Spleen (tissue), 11 donors: Measurements from ENCODE around the gene SNRPA1. TPM values are rescaled to one million over a fixed set of nuclear protein-coding genes. Genes with fewer than 3 reads are reported as not detected.

ENCODE experiments used
- DNase-seq: peaks from one replicate; pipeline ENCODE4 v3.0.0-alpha.2; 2020
- H3K27ac ChIP-seq, 8 donors: fragments of 200-600 bp; sonication (generic) in 7 of 8; 1 replicate in 4 of 8; 2 replicates in 4 of 8; pipeline versions ENCODE4 v1.5.0 to v1.8.0; 2016 to 2021; ENCODE audit warnings: inconsistent platforms in 4 of 8, mild to moderate bottlenecking in 4 of 8, moderate library complexity in 1 of 8
- H3K27me3 ChIP-seq, 7 donors: fragments of 200-600 bp; sonication (generic) in 6 of 7; replicated peaks in 1 of 7; 1 replicate in 4 of 7; 2 replicates in 3 of 7; pipeline versions ENCODE4 v1.5.0 to v1.8.0; 2016 to 2021; ENCODE audit warnings: inconsistent platforms in 3 of 7, mild to moderate bottlenecking in 1 of 7
- H3K36me3 ChIP-seq, 6 donors: fragments of 200-600 bp; sonication (generic) in 5 of 6; 1 replicate in 4 of 6; 2 replicates in 2 of 6; pipeline versions ENCODE4 v1.5.0 to v1.8.0; 2016 to 2021; ENCODE audit warnings: inconsistent platforms in 2 of 6
- H3K4me1 ChIP-seq, 6 donors: fragments of 200-600 bp; sonication (generic) in 5 of 6; 1 replicate in 3 of 6; 2 replicates in 3 of 6; pipeline versions ENCODE4 v1.5.0 to v1.8.0; 2016 to 2021; ENCODE audit warnings: inconsistent platforms in 3 of 6
- H3K4me3 ChIP-seq, 8 donors: fragments of 200-600 bp; sonication (generic) in 7 of 8; 1 replicate in 4 of 8; 2 replicates in 4 of 8; pipeline versions ENCODE4 v1.5.0 to v1.8.0; 2016 to 2021; ENCODE audit warnings: inconsistent platforms in 4 of 8, mild to moderate bottlenecking in 4 of 8, moderate library complexity in 2 of 8
- H3K9me3 ChIP-seq, 8 donors: fragments of 200-600 bp; sonication (generic) in 7 of 8; 1 replicate in 4 of 8; 2 replicates in 4 of 8; pipeline versions ENCODE4 v1.5.0 to v1.8.0; 2016 to 2021; ENCODE audit warnings: inconsistent platforms in 4 of 8
- CTCF ChIP-seq, 11 experiments: fragments of 200-600 bp in 7 of 11; fragments of 450-650 bp in 4 of 11; sonication (generic) in 4 of 11; IDR thresholded peaks in 8 of 11; conservative IDR thresholded peaks in 3 of 11; 1 replicate in 7 of 11; 2 replicates in 4 of 11; pipeline versions ENCODE4 v1.4.0 to v1.8.0; 2016 to 2021; ENCODE audit warnings: antibody characterized with exemption in 11 of 11, inconsistent platforms in 4 of 11, mild to moderate bottlenecking in 1 of 11
- POLR2A ChIP-seq, 3 donors: fragments of 450-650 bp; IDR thresholded peaks; one replicate each; pipeline ENCODE4 v1.5.1; 2017; ENCODE audit warnings: antibody characterized with exemption in 3 of 3, mild to moderate bottlenecking in 1 of 3
- POLR2AphosphoS5 ChIP-seq, 3 donors: sonication (generic); formaldehyde crosslinking; IDR thresholded peaks; one replicate each; pipeline ENCODE4 v1.5.1; 2017; ENCODE audit warnings: antibody characterized with exemption in 3 of 3
- WGBS, 5 donors: extraction: QIAGEN DNeasy Blood & Tissue Kit in 3 of 5; methylation state at CpG; one replicate each; pipeline versions ENCODE4 v1.1.5 to v1.1.7; 2013 to 2018; 5-methylcytosine and 5-hydroxymethylcytosine counted together
- intact Hi-C: fragments of 100-400 bp; cut with DNase I; formaldehyde crosslinking; loops from one replicate; pipeline ENCODE4 v1.15.0; 2023; ENCODE audit warnings: low total_unique reads
- polyA plus RNA-seq, 3 donors: library from polyadenylated mRNA; stranded (reverse); fragments of 200-250 nt; gene quantifications; one replicate each; pipeline ENCODE4 v1.2.1, GENCODE V29; 2013
- total RNA-seq, 7 donors: library from RNA; depleted of rRNA in 3 of 7; stranded (reverse); fragments of >200 nt in 3 of 7; fragmentation: NEBNext Ultra II Directional in 4 of 7; extraction: Animal tissue kit (Norgen Biotek cat#: 25700) in 4 of 7; gene quantifications; one replicate each; pipeline versions ENCODE4 v1.1.0 to v1.2.1, GENCODE V29; 2016 to 2021
- donor health status: healthy with polysubstance abuse.
- donor health status: DM: no; HTN: no; CAD: no; lungs with moderate emphysema.
- donor health status: DM: no; HTN: no; CAD: no.
- donor health status: Bipolar disorder and iron deficiency.
- donor health status: healthy.
- donor health status: DM: no; HTN: no; CAD: no.
- donor health status: DM: yes; HTN: yes; CAD: no.

SNRPA1 gene
- total and polyA plus RNA-seq, 10 donors, result 56.2 to 85.4 (median 74.6) TPM

GRCh38 chr15:101244036-101244781, 50.8 kb downstream of the SNRPA1 start:
- H3K9me3 ChIP-seq, result no peaks in the 10 kb centered on the region
- WGBS, 5 donors, result 29 to 50% (median 33%) methylated on average over 7 of the region's 7 CpGs
- peak overlapping the region; percentile 51 to 90 (median 82) for H3K27ac ChIP-seq
- TF ChIP-seq POLR2A (IDR thresholded peaks at IDR 0.05) (no peak), POLR2AphosphoS5 (IDR thresholded peaks at IDR 0.05) (no peak), CTCF (IDR thresholded peaks at IDR 0.05 in 8 of 11, conservative IDR thresholded peaks at IDR 0.05 in 3 of 11) (no peak)
- H3K4me1 ChIP-seq, result peaks cover 67 to 100% (median 98%) of the 10 kb centered on the region in 6 donors
- H3K4me3 ChIP-seq, result peak overlapping the region in 1 of 8 donors; percentile 66
- peak; percentile 34 for DNase-seq
- intact Hi-C loops, result no loop called here
- peaks cover 0 to 4% (median 0%) of the 10 kb centered on the region in 6 donors for H3K36me3 ChIP-seq
- H3K27me3 ChIP-seq, result no peaks in the 10 kb centered on the region

GRCh38 chr15:101243420-101243819, 51.6 kb downstream of the SNRPA1 start:
- H3K27ac ChIP-seq, result peak overlapping the region in 7 of 8 donors; percentile 72 to 90 (median 87)
- H3K4me1 ChIP-seq, result peaks cover 66 to 100% (median 98%) of the 10 kb centered on the region in 6 donors
- no peak for TF ChIP-seq POLR2A (IDR thresholded peaks at IDR 0.05)
- no peak for TF ChIP-seq POLR2AphosphoS5 (IDR thresholded peaks at IDR 0.05)
- TF ChIP-seq CTCF (IDR thresholded peaks at IDR 0.05 in 8 of 11, conservative IDR thresholded peaks at IDR 0.05 in 3 of 11), result no peak
- peak; percentile 54 for DNase-seq
- 70 to 94% (median 83%) methylated on average over 9 of the region's 9 CpGs for WGBS, 5 donors
- H3K4me3 ChIP-seq, result peak overlapping the region in 1 of 8 donors; percentile 66
- H3K27me3 ChIP-seq, result no peaks in the 10 kb centered on the region
- H3K9me3 ChIP-seq, result no peaks in the 10 kb centered on the region
- intact Hi-C loops, result no loop called here
- H3K36me3 ChIP-seq, result peaks cover 0 to 3% (median 0%) of the 10 kb centered on the region in 6 donors

DNA sequence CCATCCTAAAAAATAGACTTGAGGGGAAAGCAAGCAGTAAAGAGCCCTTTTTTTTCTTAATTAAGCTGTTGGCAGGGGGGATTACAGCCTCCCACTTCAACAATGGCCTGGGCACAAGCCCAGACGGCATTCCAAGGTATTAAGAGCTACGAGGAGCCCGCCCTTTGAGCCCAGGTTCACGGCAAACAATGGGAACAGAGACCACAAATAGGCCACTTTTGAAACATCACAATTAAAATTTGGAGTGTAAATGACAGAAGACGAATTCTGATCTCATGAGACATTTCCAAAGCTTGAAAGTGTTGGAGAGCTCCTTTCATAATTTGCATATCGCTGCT, 52.1 kb downstream of the SNRPA1 start:
- DNase-seq, result peak; percentile 58
- intact Hi-C loops, result no loop called here
- H3K4me1 ChIP-seq, result peaks cover 66 to 100% (median 96%) of the 10 kb centered on the region in 6 donors
- H3K36me3 ChIP-seq, result no peaks in the 10 kb centered on the region
- peak overlapping the region; percentile 45 to 90 (median 82) for H3K27ac ChIP-seq
- no peak for TF ChIP-seq CTCF (IDR thresholded peaks at IDR 0.05 in 8 of 11, conservative IDR thresholded peaks at IDR 0.05 in 3 of 11)
- no peak for TF ChIP-seq POLR2A (IDR thresholded peaks at IDR 0.05)
- TF ChIP-seq POLR2AphosphoS5 (IDR thresholded peaks at IDR 0.05), result no peak
- H3K27me3 ChIP-seq, result no peaks in the 10 kb centered on the region
- H3K4me3 ChIP-seq, result peak overlapping the region in 4 of 8 donors; percentile 23 to 66 (median 35)
- H3K9me3 ChIP-seq, result no peaks in the 10 kb centered on the region
- WGBS, 5 donors, result 41 to 60% (median 47%) methylated on average over 6 of the region's 6 CpGs
